CD4-positive, alpha-beta T cell treated with Interleukin-17A for 1 hour (primary cell): ENCODE measurements around the gene ITGA6.

ENCODE experiments used
- DNase-seq: peaks from one replicate; pipeline ENCODE4 v3.0.0-alpha.2; 2020

Gene ITGA6

GRCh38 chr2:172467382-172467781, 40.0 kb downstream of the ITGA6 start:
- DNase-seq, result no peak

GRCh38 chr2:172470958-172471922, 43.9 kb downstream of the ITGA6 start:
- DNase-seq, result no peak

- no peak for DNase-seq
Observed at GRCh38 chr2:172472446-172473033, 45.2 kb downstream of the ITGA6 start.

- no peak for DNase-seq
Observed at GRCh38 chr2:172473167-172473566, 45.8 kb downstream of the ITGA6 start.

GRCh38 chr2:172478353-172478752, 51.0 kb downstream of the ITGA6 start:
- DNase-seq, result no peak

GRCh38 chr2:172480301-172481218, 53.2 kb downstream of the ITGA6 start:
- no peak for DNase-seq

DNA sequence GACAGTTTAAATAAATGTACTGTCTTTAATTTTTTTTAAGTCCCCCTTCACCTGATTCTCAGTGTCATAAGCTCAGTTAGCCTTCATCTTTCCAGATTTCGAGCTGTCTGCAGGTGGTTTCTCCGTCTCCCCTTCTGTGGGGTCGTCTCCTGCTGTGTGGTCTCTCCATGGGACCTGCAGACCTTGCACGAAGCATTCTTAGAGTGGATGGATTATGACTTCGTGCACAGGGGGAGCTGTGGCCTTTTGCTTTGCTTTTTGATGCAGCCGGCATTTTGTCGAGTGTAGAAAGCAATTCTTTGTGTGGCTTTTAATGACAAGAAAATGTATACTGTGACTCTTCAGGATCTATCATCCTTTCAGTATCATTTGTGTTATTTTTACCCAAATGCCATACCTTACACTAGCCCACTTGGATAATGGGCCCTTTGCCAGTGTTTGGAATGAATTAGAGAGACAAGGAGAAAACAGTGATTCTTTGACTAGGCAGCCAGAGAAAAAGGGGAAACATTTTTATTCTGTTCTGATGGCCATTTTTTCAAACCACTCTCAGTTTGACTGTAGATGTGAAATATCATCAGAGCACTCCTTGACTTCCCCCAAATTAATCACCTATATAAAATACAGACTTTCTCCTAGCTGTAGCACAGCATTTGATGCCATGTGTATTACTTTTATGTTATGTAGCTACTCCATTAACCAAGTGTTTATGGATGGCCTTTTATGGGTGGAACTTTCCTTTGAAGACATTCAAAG, 54.3 kb downstream of the ITGA6 start:
- DNase-seq, result no peak

GRCh38 chr2:172484253-172484652, 56.9 kb downstream of the ITGA6 start:
- peak; percentile 49 for DNase-seq

- no peak for DNase-seq
Observed at GRCh38 chr2:172484706-172485105, 57.3 kb downstream of the ITGA6 start.

DNA sequence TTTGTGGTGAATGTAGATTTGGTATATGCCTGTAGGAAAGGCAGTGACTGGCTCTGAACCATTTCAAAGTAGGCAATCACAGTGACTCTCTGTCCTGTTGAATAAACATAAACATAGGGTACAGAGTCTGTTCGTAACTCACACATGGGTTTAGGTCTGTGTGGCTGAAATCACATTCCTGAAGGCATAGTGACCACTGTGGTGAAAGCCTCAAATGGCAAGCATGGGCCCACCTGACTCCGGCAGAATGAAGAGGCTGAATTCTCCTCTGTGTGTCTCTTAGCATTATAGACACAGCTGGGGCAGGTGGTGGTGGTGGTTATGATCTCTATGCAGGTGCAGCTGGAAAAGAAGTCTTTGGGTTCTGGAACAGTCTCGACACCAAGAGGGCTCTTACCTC, 61.2 kb downstream of the ITGA6 start:
- no peak for DNase-seq

DNA sequence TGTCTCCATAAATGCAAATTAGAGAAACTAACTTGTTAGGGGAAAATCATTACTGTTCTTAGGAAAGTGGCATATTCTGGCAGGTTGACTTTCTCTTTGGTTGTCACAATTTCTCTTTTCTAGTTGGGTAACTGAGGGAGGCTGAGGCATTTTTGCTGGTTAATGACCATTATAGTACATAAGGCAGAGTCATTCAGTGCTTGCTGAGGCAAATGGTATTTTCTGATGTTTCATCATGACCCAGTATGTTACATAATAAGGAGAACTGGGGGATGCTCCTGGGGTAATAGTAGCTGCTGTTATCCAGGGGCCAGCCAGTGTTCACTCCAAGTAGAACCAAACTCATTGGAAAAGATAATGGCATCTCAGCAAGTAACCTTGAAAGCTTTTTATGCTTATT, 62.3 kb downstream of the ITGA6 start:
- no peak for DNase-seq

- DNase-seq, result peak; percentile 60
Observed at GRCh38 chr2:172496160-172496608, 68.8 kb downstream of the ITGA6 start.

DNA sequence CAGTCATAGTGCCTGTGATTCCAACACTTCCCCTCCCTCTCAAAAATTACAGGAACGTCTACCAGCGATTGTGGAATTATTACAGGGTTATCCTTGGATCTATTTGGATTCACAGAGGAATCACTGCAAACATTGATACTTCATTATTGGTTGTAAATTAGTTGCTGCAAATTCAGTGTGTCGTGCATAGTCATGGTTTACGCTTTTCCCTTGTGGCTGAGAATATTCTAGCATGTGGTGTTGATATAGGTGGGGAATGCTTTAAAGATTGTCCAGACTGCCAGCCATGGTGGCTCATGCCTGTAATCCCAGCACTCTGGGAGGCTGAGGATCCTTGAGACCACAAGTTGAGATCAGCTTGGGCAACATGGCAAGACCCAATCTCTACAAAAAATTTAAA, 79.8 kb downstream of the ITGA6 start:
- no peak for DNase-seq

- DNase-seq, result no peak
Observed at GRCh38 chr2:172510088-172510487, 82.7 kb downstream of the ITGA6 start.

DNA sequence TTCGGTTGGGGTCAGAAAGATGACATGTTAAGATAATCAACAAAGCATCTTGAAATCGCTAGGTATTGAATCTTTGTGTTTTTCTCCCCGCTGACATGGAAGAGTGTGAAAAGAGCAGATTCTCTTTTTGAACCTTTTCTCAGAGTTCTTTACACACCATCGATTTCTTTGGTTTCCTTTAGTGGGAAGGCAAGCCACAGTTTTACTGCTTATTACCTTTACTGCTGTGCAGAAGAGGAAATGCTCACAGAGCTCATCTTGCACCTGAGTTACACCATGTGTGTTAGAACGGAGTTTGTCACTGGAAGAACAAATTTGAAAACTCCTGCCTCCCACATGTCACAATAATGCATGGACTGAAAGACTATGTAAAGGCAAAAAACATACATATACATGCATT, 83.2 kb downstream of the ITGA6 start:
- DNase-seq, result no peak

DNA sequence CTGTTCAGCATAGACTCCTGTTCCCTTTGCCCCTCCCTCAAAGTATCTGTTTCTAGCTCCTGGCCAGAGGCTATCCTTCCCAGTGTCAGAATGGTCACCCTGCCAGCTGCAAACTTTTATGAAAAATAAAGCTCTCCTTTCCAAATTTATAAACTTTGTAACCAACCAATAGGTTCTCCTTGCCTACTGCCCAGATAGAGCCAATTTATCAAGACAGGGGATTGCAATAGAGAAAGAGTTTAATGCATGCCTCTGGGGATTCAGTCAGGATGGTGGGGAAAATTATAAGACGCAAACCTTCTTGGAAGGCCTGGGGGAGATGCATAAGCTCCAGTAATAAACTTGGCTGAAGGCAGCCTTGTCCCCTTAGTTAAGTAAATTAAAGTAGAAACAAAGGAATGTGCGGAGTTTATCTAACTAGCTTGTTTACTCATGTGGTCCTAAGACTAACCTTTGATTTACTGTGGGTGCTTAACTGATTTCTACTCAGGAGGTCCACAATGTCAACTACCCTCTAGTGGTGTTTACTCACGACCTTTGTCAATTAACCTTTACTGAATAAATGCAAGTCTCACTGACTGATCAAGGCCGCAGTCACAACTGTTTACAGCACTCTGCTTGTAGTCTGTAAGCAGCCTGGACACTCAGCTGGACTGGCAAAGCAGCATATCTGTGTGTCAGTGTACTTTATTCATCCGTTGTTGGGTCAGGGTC, 85.6 kb downstream of the ITGA6 start:
- DNase-seq, result no peak

DNA sequence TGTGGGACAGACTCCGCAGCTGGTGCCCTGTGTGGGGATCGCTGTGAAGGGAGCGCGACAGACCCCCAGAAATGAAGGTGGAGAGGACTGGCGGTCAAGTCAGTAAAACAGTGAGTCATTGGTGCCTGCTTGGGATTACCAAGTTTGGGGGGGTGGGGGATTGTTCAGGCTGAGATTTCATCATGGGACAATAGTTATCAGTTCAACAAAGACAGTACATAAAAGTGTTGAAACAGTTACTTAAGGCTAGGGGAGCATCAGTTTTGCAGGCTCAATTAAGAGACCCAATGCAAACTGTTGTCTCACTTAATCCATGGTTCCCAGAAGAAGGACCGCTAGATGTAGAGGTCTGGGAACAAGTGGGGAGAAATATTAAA, 86.1 kb downstream of the ITGA6 start:
- no peak for DNase-seq

- DNase-seq, result no peak
Observed at GRCh38 chr2:172513935-172514586, 86.7 kb downstream of the ITGA6 start.

DNA sequence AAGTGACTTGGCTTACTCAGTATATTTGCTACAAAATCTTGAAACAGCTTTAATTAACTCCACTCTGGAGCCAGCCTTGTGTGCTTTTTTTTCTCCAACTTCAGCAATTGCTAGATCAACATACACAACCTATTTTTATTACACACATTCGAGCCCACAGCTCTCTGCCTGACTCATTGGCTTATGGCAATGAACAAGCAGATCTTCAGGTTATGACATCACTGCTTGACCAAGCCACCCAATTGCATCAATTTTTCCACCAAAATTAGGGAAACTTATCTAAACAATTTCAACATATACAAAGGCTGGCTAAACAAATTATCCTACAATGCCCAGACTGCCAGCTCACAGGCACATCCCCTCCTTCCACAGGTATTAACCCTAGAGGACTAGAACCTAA, 88.9 kb downstream of the ITGA6 start:
- DNase-seq, result no peak

- no peak for DNase-seq
Observed at GRCh38 chr2:172518995-172519394, 91.6 kb downstream of the ITGA6 start.

GRCh38 chr2:172525601-172526000, 98.2 kb downstream of the ITGA6 start:
- no peak for DNase-seq
